ENCODE data around the gene KCP. TPM values are rescaled to one million over a fixed set of nuclear protein-coding genes. Genes with fewer than 3 reads are reported as not detected.

Gene KCP
- total RNA-seq, 1 donor = 1.1 TPM

- Histone ChIP-seq H2AFZ (ENCODE audit: low read length) (no peak overlapping the region), H3K79me2 (ENCODE audit: insufficient read depth, low read length) (no peaks in the 10 kb centered on the region), H3K4me3 (ENCODE audit: insufficient read depth, low read length) (no peak overlapping the region), H3K4me2 (ENCODE audit: insufficient read depth, low read length) (no peak overlapping the region), H3K9me3 (ENCODE audit: low read depth, low read length) (no peaks in the 10 kb centered on the region), H3K36me3 (ENCODE audit: insufficient read depth, low read length) (no peaks in the 10 kb centered on the region), H4K20me1 (ENCODE audit: insufficient read depth, low read length) (no peaks in the 10 kb centered on the region), H3K27ac (ENCODE audit: low read depth, low read length) (no peak overlapping the region), H3K4me1 (ENCODE audit: insufficient read depth, low read length) (no peaks in the 10 kb centered on the region), H3K27me3 (ENCODE audit: insufficient read depth, low read length) (peaks cover 24% of the 10 kb centered on the region)
- TF ChIP-seq CTCF (IDR thresholded peaks at IDR 0.05; ENCODE audit: extremely low read depth, low read depth, low read length) = no peak
- peak; percentile 23 for DNase-seq (ENCODE audit: insufficient read length, low spot score, missing footprints)
These were observed 17.8 kb upstream of the KCP start for GRCh38 chr7:128928159-128928813.

- TF ChIP-seq CTCF (IDR thresholded peaks at IDR 0.05; ENCODE audit: extremely low read depth, low read depth, low read length) = no peak
- Histone ChIP-seq H3K9me3 (ENCODE audit: low read depth, low read length) (no peaks in the 10 kb centered on the region), H4K20me1 (ENCODE audit: insufficient read depth, low read length) (no peaks in the 10 kb centered on the region), H3K36me3 (ENCODE audit: insufficient read depth, low read length) (no peaks in the 10 kb centered on the region), H2AFZ (ENCODE audit: low read length) (no peak overlapping the region), H3K4me3 (ENCODE audit: insufficient read depth, low read length) (no peak overlapping the region), H3K4me2 (ENCODE audit: insufficient read depth, low read length) (no peak overlapping the region), H3K4me1 (ENCODE audit: insufficient read depth, low read length) (no peaks in the 10 kb centered on the region), H3K79me2 (ENCODE audit: insufficient read depth, low read length) (no peaks in the 10 kb centered on the region), H3K27me3 (ENCODE audit: insufficient read depth, low read length) (peaks cover 50% of the 10 kb centered on the region), H3K27ac (ENCODE audit: low read depth, low read length) (no peak overlapping the region)
- DNase-seq (ENCODE audit: insufficient read length, low spot score, missing footprints) = peak; percentile 47
These were observed 14.4 kb upstream of the KCP start for GRCh38 chr7:128924707-128925588.

GRCh38 chr7:128923411-128923800 lies 12.9 kb upstream of the KCP start:
- Histone ChIP-seq H2AFZ (ENCODE audit: low read length) (no peak overlapping the region), H3K4me3 (ENCODE audit: insufficient read depth, low read length) (no peak overlapping the region), H3K36me3 (ENCODE audit: insufficient read depth, low read length) (no peaks in the 10 kb centered on the region), H3K4me2 (ENCODE audit: insufficient read depth, low read length) (no peak overlapping the region), H3K79me2 (ENCODE audit: insufficient read depth, low read length) (no peaks in the 10 kb centered on the region), H3K27ac (ENCODE audit: low read depth, low read length) (no peak overlapping the region), H4K20me1 (ENCODE audit: insufficient read depth, low read length) (no peaks in the 10 kb centered on the region), H3K27me3 (ENCODE audit: insufficient read depth, low read length) (peaks cover 63% of the 10 kb centered on the region), H3K4me1 (ENCODE audit: insufficient read depth, low read length) (no peaks in the 10 kb centered on the region), H3K9me3 (ENCODE audit: low read depth, low read length) (no peaks in the 10 kb centered on the region)
- no peak for TF ChIP-seq CTCF (IDR thresholded peaks at IDR 0.05; ENCODE audit: extremely low read depth, low read depth, low read length)
- peak; percentile 65 for DNase-seq (ENCODE audit: insufficient read length, low spot score, missing footprints)
